Activated CD4-positive, alpha-beta T cell treated with anti-CD3 and anti-CD28 coated beads, Interleukin-2, amount 50 U/mL, for 1 hour (primary cell): ENCODE results near the gene PIGW.
A peak's percentile ranks its signal among the peaks of the same experiment; 100 is the strongest.

Experiments used
- DNase-seq: peaks from one replicate; pipeline ENCODE4 v3.0.0-alpha.2; 2020

The PIGW gene

GRCh38 chr17:36509272-36509985 is 25.4 kb upstream of the PIGW start:
- no peak for DNase-seq

DNA sequence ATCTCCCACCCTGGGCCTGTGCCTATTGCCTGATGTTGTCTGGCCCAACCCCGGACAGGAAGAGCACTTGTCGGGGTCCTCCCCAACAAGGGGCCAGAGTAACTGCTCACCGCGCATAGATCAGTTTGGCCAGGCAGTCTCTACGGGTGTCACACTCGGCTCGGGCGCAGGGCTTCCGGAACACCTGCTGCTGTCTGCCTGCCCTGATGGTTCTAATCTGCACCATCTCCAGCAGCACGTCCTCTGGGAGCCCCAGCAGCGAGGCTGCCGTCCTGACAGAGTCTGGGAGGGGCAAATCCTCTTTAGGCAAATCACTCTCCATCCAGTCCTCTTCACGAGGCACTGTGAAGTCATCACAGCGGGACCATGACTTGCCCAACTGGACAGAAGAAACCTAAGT is 24.2 kb upstream of the PIGW start:
- DNase-seq = no peak

GRCh38 chr17:36511216-36511615 is 23.6 kb upstream of the PIGW start:
- no peak for DNase-seq

GRCh38 chr17:36512641-36513040 is 22.1 kb upstream of the PIGW start:
- DNase-seq = no peak

DNA sequence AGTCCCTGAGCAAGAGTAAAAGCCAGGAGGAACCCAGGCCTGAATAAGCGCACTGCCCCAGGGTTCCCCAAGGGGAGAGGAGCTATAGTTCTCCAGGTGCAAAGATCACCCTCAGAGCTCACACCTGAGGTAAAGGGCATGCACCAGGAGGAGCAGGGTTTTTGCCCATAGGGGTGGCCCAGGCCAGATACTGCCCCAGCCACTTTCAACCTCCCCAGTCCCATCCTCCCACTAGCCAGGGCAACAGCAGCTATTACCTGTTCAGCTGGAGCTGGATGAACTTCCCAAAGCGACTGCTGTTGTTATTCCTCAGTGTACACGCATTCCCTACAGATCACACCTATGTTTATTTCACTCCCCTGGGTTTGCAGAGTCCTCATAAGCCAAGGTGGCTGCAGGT is 19.9 kb upstream of the PIGW start:
- DNase-seq = no peak

DNA sequence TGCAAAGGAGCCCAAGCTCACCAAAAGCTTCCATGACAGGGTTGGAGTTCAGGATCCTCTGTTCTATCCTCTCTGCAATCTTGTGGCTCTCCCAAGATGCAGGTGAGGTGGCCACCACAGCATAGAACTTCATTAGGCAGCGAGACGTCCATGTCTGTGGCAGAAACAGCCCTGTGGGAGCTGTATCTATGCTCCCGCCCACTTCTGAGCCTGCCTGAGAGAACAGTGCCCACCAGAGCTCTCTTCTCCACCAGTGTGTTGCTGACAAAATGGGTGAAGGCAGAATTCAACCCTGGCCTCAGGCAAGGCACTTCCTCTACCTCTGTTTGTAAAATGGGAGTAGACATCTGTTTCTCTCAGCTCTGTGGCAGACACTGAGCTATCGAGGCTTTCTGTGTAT is 18.9 kb upstream of the PIGW start:
- no peak for DNase-seq

GRCh38 chr17:36523113-36523512 is 11.7 kb upstream of the PIGW start:
- no peak for DNase-seq

DNA sequence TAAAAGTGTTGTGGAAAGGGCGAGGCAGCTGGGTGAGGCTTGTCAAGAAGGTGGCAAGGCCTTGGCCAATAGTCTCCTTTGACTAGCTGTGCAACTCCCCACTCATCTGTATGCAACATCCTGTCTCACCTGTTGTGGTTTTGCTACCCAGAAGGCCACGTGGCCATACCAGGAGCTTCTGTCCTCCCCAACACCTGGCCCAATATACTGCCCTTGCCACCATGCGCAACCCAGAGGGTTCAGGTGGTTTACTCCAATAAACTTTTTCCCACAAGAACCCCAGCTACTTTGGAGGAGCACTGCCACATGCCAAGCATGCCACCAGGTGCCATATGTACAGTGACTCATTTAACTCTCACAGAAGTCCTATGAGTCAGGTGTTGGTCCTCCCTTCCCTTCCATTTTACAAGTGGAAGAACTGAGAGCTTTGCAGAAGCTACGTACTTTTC is 10.3 kb upstream of the PIGW start:
- DNase-seq = no peak

DNA sequence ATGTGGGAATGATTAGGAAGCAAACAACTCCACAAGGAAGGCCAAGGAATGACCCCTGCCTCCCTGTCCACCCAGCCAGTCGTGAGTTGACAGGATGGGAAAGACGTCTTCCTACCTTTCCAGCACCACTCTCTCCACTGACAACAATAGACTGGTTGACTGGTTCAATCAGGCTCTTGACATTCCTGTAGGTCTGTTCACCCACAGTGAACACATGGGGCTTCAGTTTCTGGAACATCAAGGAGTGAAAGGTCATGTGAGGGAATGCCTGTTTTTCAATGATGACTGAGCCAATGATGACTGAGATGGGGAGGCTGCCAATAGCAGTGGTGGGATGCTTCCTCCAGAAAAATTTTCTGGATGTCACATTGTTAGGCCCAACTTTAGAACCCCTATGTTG is 9.7 kb upstream of the PIGW start:
- no peak for DNase-seq

- no peak for DNase-seq
Measured at GRCh38 chr17:36525888-36526287, 8.9 kb upstream of the PIGW start.

DNA sequence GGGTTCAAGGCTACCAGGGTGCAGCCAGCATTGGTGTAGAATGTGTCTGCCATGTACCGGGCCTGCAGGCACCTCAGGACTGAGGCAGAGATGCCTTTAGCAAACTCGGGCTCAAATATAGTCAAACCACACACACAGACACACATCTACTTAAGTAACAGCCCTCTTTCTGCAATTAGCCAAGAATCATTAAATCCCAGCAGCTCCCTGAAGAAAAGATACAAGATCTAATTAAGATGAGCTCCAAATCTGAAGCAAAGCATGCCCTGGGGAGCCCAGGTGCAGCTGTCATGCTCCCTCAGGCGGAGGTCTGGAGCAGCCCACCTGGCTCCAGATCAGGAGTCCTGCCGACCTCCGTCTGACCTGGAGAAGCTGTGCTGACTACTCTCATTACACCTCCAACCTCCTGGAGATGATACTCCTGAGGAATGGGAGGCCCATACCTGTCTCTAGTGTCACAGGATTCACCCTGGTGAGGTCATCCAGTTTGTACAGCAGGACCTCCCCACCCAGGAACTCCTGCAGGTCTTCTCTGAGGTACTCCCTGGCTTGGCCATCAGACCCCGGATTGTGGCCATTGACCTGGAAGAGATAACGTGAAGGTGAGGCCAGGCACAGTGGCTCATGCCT is 7.1 kb upstream of the PIGW start:
- DNase-seq = no peak

- no peak for DNase-seq
Measured at GRCh38 chr17:36529121-36529520, 5.7 kb upstream of the PIGW start.

GRCh38 chr17:36532435-36532975 is 2.3 kb upstream of the PIGW start:
- DNase-seq = no peak

GRCh38 chr17:36533935-36534839 is 600 bp upstream of the PIGW start:
- peak; percentile 46 for DNase-seq

DNA sequence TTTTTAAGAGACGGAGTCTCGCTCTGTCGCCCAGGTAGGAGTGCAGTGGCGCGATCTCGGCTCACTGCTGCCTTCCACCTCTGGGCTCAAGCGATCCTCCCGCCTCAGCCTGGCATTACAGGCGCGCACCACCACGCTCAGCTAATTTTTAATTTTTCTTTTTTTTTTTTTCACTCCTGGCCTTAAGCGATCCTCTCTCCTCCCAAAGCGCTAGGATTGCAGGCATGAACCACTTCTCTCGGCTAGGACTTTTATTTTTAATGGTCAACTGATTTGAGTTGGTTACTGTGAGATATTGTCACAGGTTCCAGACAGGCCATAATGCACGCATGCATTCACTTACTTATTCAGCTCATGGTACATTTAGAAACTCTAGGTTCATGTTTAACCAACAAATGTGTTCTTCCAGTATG is 888 bp downstream of the PIGW start:
- no peak for DNase-seq

- DNase-seq = no peak
Measured at GRCh38 chr17:36540696-36541095, 5.9 kb downstream of the PIGW start.

- DNase-seq = no peak
Measured at GRCh38 chr17:36542755-36543154, 8.0 kb downstream of the PIGW start.

DNA sequence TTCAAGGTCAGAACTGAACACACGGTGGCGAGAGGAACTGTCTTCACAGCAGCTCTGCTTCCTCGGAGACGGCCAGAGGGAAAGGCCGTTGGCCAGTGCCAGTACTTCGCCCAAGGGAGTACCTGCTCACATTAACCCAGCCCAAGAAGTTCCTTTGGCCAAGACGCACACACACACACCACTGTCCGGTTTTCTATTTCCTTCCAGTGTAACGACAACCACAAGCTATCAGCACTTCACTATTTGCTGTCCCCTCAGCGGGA is 9.2 kb downstream of the PIGW start:
- no peak for DNase-seq

DNA sequence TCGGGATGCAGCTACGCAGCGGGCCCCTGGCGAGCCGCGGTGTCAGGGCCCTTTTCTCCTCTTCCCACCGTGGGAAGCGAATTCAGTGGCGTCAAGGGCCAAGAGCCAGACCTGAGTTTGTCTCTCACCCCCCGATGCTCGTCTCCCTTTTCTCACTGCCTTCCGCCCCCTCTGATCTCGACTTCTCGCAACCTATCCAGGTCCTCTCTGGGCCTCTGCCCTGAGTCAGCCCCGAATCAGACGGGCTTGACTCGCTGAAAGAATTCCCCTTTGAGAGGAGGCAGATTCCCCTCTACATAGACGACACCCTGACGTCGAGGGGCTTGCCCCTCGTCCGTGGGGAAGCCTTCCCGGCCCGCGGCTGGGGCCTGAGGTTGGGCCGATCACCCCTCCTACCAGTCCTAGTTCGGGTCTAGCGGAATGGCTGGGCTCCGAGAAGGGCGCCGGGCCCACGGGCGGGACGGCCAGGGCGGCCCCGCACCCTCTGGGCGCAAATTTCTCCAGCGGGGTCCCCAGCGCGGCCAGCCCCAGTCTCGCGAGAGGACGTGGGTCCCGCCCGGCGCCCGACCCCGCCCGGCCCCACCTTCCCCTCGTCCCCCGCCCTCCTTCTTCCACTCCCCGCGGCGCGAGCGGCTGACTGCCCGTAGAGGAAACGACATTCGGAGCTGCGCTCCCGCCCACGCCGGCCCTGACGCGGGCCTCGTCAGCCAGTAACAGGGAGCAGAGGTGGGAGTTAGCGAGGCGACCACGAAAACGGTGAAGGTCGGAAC is 9.7 kb downstream of the PIGW start, which contains the start of gene GGNBP2:
Gene GGNBP2 (plus strand): TSS at position 613 of the 770 bp plus-strand sequence. CDS start 806 bp downstream, outside the sequence.
- peak; percentile 91 for DNase-seq

GRCh38 chr17:36545077-36545464 is 10.3 kb downstream of the PIGW start:
- no peak for DNase-seq

- DNase-seq = peak; percentile 97
Measured at GRCh38 chr17:36545465-36546417, 11.0 kb downstream of the PIGW start.
